Panc1 (cell line): ENCODE data around the gene SLC6A12.

Experiments used
- POLR2AphosphoS5 ChIP-seq: IDR thresholded peaks from 2 replicates; pipeline ENCODE4 v1.6.1; 2012; ENCODE audit warnings: mild to moderate bottlenecking, low read depth, low read length, moderate library complexity
- SIN3A ChIP-seq: IDR thresholded peaks from 2 replicates; pipeline ENCODE4 v1.6.1; 2012; ENCODE audit warnings: low read depth, mild to moderate bottlenecking, low read length, moderate library complexity, borderline replicate concordance; ENCODE audit not compliant: insufficient read depth
- TCF7L2 ChIP-seq: IDR thresholded peaks from 2 replicates; pipeline ENCODE4 v1.6.1; 2011; ENCODE audit warnings: mild to moderate bottlenecking, low read depth, low read length, inconsistent platforms
- TF ChIP-seq, protein P1 (sequence below): fragments of 450-650 bp; IDR thresholded peaks from 2 replicates; pipeline ENCODE4 v1.5.1; 2017; ENCODE audit warnings: mild to moderate bottlenecking
- TF ChIP-seq, protein P2 (sequence below), 2 experiments: IDR thresholded peaks; 2 replicates each; pipeline ENCODE4 v1.6.1; 2011 to 2012; ENCODE audit warnings: low read depth in 2 of 2, control low read depth in 1 of 2, low read length in 1 of 2, mild to moderate bottlenecking in 1 of 2, moderate library complexity in 1 of 2; ENCODE audit not compliant: insufficient read depth in 1 of 2

DNA sequence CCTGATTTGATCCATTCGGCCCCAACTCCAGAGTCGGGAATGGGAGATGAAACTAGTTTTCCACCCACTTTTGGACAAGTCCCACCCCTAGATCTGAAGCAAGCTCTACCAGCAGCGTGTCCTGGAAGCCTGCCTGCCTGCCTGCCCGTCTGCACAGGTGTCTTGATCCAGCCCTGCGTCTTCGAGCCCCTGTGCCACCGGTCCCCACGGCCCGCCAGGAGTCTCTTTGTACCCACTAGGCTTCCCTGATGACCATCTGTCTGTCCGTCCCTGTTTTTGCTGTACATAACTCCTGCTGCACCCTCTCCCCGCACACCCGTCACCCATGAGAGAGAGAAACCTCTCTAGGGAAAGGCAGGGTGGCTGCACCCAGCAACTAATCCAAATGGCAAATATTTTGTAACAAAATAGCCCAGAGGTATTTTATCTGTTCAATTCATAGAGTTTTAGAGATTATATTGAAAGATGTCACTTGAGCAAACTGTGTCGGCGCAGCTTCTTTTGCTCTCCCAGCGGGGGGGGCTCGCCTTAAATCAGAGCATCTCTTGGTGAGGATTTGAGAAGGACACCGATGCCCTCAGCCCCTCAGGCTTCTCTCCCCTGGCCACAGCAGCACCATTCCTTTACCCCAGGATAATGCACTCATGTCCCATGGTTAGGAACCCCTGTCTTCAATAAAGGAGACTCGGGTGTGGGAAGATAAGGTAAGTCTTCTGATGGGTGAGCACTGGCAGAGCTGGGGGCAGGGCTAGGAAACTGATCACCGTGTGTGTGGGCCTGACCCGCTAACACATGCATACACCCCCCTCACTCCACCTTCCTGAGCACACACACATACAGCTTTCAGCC, 35.8 kb downstream of the SLC6A12 start:
- TF ChIP-seq, protein P1, sequence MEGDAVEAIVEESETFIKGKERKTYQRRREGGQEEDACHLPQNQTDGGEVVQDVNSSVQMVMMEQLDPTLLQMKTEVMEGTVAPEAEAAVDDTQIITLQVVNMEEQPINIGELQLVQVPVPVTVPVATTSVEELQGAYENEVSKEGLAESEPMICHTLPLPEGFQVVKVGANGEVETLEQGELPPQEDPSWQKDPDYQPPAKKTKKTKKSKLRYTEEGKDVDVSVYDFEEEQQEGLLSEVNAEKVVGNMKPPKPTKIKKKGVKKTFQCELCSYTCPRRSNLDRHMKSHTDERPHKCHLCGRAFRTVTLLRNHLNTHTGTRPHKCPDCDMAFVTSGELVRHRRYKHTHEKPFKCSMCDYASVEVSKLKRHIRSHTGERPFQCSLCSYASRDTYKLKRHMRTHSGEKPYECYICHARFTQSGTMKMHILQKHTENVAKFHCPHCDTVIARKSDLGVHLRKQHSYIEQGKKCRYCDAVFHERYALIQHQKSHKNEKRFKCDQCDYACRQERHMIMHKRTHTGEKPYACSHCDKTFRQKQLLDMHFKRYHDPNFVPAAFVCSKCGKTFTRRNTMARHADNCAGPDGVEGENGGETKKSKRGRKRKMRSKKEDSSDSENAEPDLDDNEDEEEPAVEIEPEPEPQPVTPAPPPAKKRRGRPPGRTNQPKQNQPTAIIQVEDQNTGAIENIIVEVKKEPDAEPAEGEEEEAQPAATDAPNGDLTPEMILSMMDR = no peak
- TF ChIP-seq, protein P2, sequence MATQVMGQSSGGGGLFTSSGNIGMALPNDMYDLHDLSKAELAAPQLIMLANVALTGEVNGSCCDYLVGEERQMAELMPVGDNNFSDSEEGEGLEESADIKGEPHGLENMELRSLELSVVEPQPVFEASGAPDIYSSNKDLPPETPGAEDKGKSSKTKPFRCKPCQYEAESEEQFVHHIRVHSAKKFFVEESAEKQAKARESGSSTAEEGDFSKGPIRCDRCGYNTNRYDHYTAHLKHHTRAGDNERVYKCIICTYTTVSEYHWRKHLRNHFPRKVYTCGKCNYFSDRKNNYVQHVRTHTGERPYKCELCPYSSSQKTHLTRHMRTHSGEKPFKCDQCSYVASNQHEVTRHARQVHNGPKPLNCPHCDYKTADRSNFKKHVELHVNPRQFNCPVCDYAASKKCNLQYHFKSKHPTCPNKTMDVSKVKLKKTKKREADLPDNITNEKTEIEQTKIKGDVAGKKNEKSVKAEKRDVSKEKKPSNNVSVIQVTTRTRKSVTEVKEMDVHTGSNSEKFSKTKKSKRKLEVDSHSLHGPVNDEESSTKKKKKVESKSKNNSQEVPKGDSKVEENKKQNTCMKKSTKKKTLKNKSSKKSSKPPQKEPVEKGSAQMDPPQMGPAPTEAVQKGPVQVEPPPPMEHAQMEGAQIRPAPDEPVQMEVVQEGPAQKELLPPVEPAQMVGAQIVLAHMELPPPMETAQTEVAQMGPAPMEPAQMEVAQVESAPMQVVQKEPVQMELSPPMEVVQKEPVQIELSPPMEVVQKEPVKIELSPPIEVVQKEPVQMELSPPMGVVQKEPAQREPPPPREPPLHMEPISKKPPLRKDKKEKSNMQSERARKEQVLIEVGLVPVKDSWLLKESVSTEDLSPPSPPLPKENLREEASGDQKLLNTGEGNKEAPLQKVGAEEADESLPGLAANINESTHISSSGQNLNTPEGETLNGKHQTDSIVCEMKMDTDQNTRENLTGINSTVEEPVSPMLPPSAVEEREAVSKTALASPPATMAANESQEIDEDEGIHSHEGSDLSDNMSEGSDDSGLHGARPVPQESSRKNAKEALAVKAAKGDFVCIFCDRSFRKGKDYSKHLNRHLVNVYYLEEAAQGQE (IDR thresholded peaks at IDR 0.05; ENCODE audit: insufficient read depth in 1 of 2, low read depth in 2 of 2, low read length in 1 of 2) = no peak
- TF ChIP-seq POLR2AphosphoS5 (no peak), TCF7L2 (no peak), SIN3A (no peak)
